Heart left ventricle (tissue), 13 donors: ENCODE results near the gene LAT.

Experiments
- POLR2A ChIP-seq, 2 donors: fragments of 450-650 bp; IDR thresholded peaks; one replicate each; pipeline ENCODE4 v1.6.1; 2017; ENCODE audit warnings: antibody characterized with exemption in 2 of 2, mild to moderate bottlenecking in 2 of 2, moderate library complexity in 2 of 2
- TF ChIP-seq, protein P1 (sequence below), 12 donors: fragments of 200-600 bp; sonication (generic) in 4 of 12; IDR thresholded peaks; one replicate each; pipeline versions ENCODE4 v1.5.0 to v1.8.0; 2018 to 2022; ENCODE audit warnings: antibody characterized with exemption in 12 of 12, mild to moderate bottlenecking in 5 of 12
- donor health status: ischemic (EF 13 %, LVEDD 7.1; RV severe dilation, severe dysfunction).
- donor health status: DM: no; HTN: yes; CAD: no.
- donor health status: DM: no; HTN: no; CAD: no.
- donor health status: ischemic (EF 25% LVEDD 6.9; RV normal size, moderate dysfunction).
- donor health status: ischemic (EF 25% LVEDD 5.7; RV mildly dilated, moderate dysfunction).
- donor health status: ischemic (EF 35%, LVEDD 5.7; RV mildly dilated, moderate dysfunction).
- donor health status: nonischemic (EF 11% LVEDD 7.7; RV severe dilation, severe dysfunction).
- donor health status: DM: yes; HTN: yes; CAD: no.
- donor health status: PGD.
- donor health status: ischemic (EF 29% LVEDD 5.4; RV normal size, mild dysfunction).
- donor health status: nonischemic (EF 23%, LVEDD 6.1; RV moderate dilation, normal function).

- TF ChIP-seq, protein P1, sequence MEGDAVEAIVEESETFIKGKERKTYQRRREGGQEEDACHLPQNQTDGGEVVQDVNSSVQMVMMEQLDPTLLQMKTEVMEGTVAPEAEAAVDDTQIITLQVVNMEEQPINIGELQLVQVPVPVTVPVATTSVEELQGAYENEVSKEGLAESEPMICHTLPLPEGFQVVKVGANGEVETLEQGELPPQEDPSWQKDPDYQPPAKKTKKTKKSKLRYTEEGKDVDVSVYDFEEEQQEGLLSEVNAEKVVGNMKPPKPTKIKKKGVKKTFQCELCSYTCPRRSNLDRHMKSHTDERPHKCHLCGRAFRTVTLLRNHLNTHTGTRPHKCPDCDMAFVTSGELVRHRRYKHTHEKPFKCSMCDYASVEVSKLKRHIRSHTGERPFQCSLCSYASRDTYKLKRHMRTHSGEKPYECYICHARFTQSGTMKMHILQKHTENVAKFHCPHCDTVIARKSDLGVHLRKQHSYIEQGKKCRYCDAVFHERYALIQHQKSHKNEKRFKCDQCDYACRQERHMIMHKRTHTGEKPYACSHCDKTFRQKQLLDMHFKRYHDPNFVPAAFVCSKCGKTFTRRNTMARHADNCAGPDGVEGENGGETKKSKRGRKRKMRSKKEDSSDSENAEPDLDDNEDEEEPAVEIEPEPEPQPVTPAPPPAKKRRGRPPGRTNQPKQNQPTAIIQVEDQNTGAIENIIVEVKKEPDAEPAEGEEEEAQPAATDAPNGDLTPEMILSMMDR (IDR thresholded peaks at IDR 0.05): no peak
- TF ChIP-seq POLR2A (IDR thresholded peaks at IDR 0.05): no peak
Measured at GRCh38 chr16:28985211-28986041, 574 bp downstream of the LAT start.
